Measurements from ENCODE around the gene LSG1.

GRCh38 chr3:194667363-194667762, 4.6 kb downstream of the LSG1 start:
- TF ChIP-seq FOXP2 (optimal IDR thresholded peaks at IDR 0.05; ENCODE audit: borderline replicate concordance, extremely low read depth, extremely low read length, insufficient read depth) (no peak), REST (IDR thresholded peaks at IDR 0.05; ENCODE audit: insufficient read depth in 1 of 2, low read depth in 2 of 2, low read length in 2 of 2) (no peak), TAF1 (IDR thresholded peaks at IDR 0.05; ENCODE audit: borderline replicate concordance, insufficient read depth, low read length) (no peak), POLR2AphosphoS5 (IDR thresholded peaks at IDR 0.05; ENCODE audit: low read depth, low read length) (no peak), SIN3A (IDR thresholded peaks at IDR 0.05; ENCODE audit: borderline replicate concordance, insufficient read depth, low read length) (no peak)

All from PFSK-1 (cell line).